ENCODE measurements around the gene ARFRP1. TPM values are rescaled to one million over a fixed set of nuclear protein-coding genes. Genes with fewer than 3 reads are reported as not detected.

ARFRP1 gene
- total RNA-seq, 2 experiments from 2014 or later = 53.3 to 82.1 TPM

GRCh38 chr20:63663332-63664066 is 44.3 kb downstream of the ARFRP1 start:
- DNase-seq (ENCODE audit: low spot score) = no peak
- H3K36me3 ChIP-seq (ENCODE audit: insufficient read depth, low read length) = peaks cover 55% of the 10 kb centered on the region
- H3K9me3 ChIP-seq (ENCODE audit: low read length) = no peaks in the 10 kb centered on the region
- H4K20me1 ChIP-seq (ENCODE audit: insufficient read depth, low read length) = no peaks in the 10 kb centered on the region
- ChIA-PET CTCF (ENCODE audit: unreplicated experiment) (interaction anchor here (0.7 kb wide), 1 partner anchor 204 kb away, joined by 3 read pairs; no protein-coding TSS in a partner anchor), POLR2A (no interaction called here)
- peaks cover 13% of the 10 kb centered on the region; the same call in 1 of the 2 replicates for H3K79me2 ChIP-seq (ENCODE audit: insufficient read depth, low read depth, low read length)
- intact Hi-C loops (cut with micrococcal nuclease; ENCODE audit: unreplicated experiment) = no loop called here
- BruUV-seq (replicated peaks) = no TSS peak
- H3K9me2 ChIP-seq (ENCODE audit: insufficient read depth, low read length) = no peaks in the 10 kb centered on the region
- H3K4me3 ChIP-seq (ENCODE audit: low read depth, low read length, poor library complexity, severe bottlenecking) = no peak overlapping the region
- peaks cover 5% of the 10 kb centered on the region for H3K4me1 ChIP-seq (ENCODE audit: insufficient read depth, low read length, poor library complexity, severe bottlenecking)
- H3K4me2 ChIP-seq (ENCODE audit: low read length) = no peak overlapping the region
- no peak overlapping the region for H2AFZ ChIP-seq (ENCODE audit: low read length)
- no peak overlapping the region for H3K27ac ChIP-seq (ENCODE audit: low read depth, low read length, poor library complexity, severe bottlenecking)
- TF ChIP-seq CTCF (conservative IDR thresholded peaks at IDR 0.05; ENCODE audit: low read length) (no peak), EZH2phosphoT487 (IDR thresholded peaks at IDR 0.05; ENCODE audit: borderline replicate concordance, low read depth, low read length) (no peak)

GRCh38 chr20:63662813-63663189 is 45.0 kb downstream of the ARFRP1 start:
- H3K4me2 ChIP-seq (ENCODE audit: low read length) = no peak overlapping the region
- ChIA-PET CTCF (ENCODE audit: unreplicated experiment) (no interaction called here), POLR2A (no interaction called here)
- H4K20me1 ChIP-seq (ENCODE audit: insufficient read depth, low read length) = no peaks in the 10 kb centered on the region
- no peaks in the 10 kb centered on the region for H3K9me3 ChIP-seq (ENCODE audit: low read length)
- peaks cover 48% of the 10 kb centered on the region for H3K36me3 ChIP-seq (ENCODE audit: insufficient read depth, low read length)
- no peak overlapping the region for H2AFZ ChIP-seq (ENCODE audit: low read length)
- intact Hi-C loops (cut with micrococcal nuclease; ENCODE audit: unreplicated experiment) = no loop called here
- peaks cover 13% of the 10 kb centered on the region; the same call in 1 of the 2 replicates for H3K79me2 ChIP-seq (ENCODE audit: insufficient read depth, low read depth, low read length)
- no peak overlapping the region for H3K4me3 ChIP-seq (ENCODE audit: low read depth, low read length, poor library complexity, severe bottlenecking)
- TF ChIP-seq EZH2phosphoT487 (IDR thresholded peaks at IDR 0.05; ENCODE audit: borderline replicate concordance, low read depth, low read length) (no peak), CTCF (conservative IDR thresholded peaks at IDR 0.05; ENCODE audit: low read length) (no peak)
- H3K9me2 ChIP-seq (ENCODE audit: insufficient read depth, low read length) = no peaks in the 10 kb centered on the region
- DNase-seq (ENCODE audit: low spot score) = no peak
- H3K27ac ChIP-seq (ENCODE audit: low read depth, low read length, poor library complexity, severe bottlenecking) = no peak overlapping the region
- no TSS peak for BruUV-seq (replicated peaks)
- peaks cover 7% of the 10 kb centered on the region for H3K4me1 ChIP-seq (ENCODE audit: insufficient read depth, low read length, poor library complexity, severe bottlenecking)
